Trophoblast cell (in vitro differentiated cells and primary cell): Measurements from ENCODE around the gene CNMD.

Experiments
- DNase-seq, 2 donors: peaks; one replicate each; pipeline ENCODE4 v3.0.0-alpha.2; 2016
- H2AFZ ChIP-seq: 2 replicates; pipeline ENCODE4 v1.6.1; 2013; ENCODE audit warnings: low read length, moderate library complexity, mild to moderate bottlenecking; ENCODE audit not compliant: insufficient read depth, poor library complexity
- H2AK5ac ChIP-seq: 2 replicates; pipeline ENCODE4 v1.6.1; 2013; ENCODE audit warnings: mild to moderate bottlenecking, low read length
- H2BK120ac ChIP-seq: 2 replicates; pipeline ENCODE4 v1.6.1; 2013; ENCODE audit warnings: low read length, mild to moderate bottlenecking, moderate library complexity; ENCODE audit not compliant: insufficient read depth, poor library complexity
- H2BK12ac ChIP-seq: 2 replicates; pipeline ENCODE4 v1.6.1; 2013; ENCODE audit warnings: mild to moderate bottlenecking, low read length, moderate library complexity
- H2BK5ac ChIP-seq: 2 replicates; pipeline ENCODE4 v1.6.1; 2013; ENCODE audit warnings: low read length, low read depth, moderate library complexity, mild to moderate bottlenecking; ENCODE audit not compliant: poor library complexity
- H3K14ac ChIP-seq: 2 replicates; pipeline ENCODE4 v1.6.1; 2013; ENCODE audit warnings: mild to moderate bottlenecking, low read length
- H3K18ac ChIP-seq: 2 replicates; pipeline ENCODE4 v1.6.1; 2013; ENCODE audit warnings: mild to moderate bottlenecking, low read length
- H3K23ac ChIP-seq: 2 replicates; pipeline ENCODE4 v1.6.1; 2013; ENCODE audit warnings: low read length
- H3K27ac ChIP-seq: 2 replicates; pipeline ENCODE4 v1.5.1; 2013; ENCODE audit warnings: low read depth, mild to moderate bottlenecking, inconsistent platforms, low read length, moderate library complexity
- H3K27me3 ChIP-seq: 2 replicates; pipeline ENCODE4 v1.6.1; 2013; ENCODE audit warnings: inconsistent platforms, mild to moderate bottlenecking, low read length, moderate library complexity; ENCODE audit not compliant: insufficient read depth
- H3K36me3 ChIP-seq, 2 experiments: 1 replicate in 1 of 2; 2 replicates in 1 of 2; pipeline ENCODE4 v1.6.1; 2013; ENCODE audit warnings: low read length in 2 of 2, mild to moderate bottlenecking in 2 of 2, moderate library complexity in 1 of 2; ENCODE audit not compliant: insufficient read depth in 2 of 2, control insufficient read depth in 1 of 2
- H3K4ac ChIP-seq: 2 replicates; pipeline ENCODE4 v1.6.1; 2013; ENCODE audit warnings: low read depth, mild to moderate bottlenecking, low read length, moderate library complexity
- H3K4me1 ChIP-seq, 2 experiments: 1 replicate in 1 of 2; 2 replicates in 1 of 2; pipeline ENCODE4 v1.6.1; 2013; ENCODE audit warnings: low read length in 2 of 2, mild to moderate bottlenecking in 2 of 2, moderate library complexity in 1 of 2; ENCODE audit not compliant: insufficient read depth in 2 of 2, control insufficient read depth in 1 of 2
- H3K4me2 ChIP-seq: 2 replicates; pipeline ENCODE4 v1.6.1; 2013; ENCODE audit warnings: inconsistent platforms, mild to moderate bottlenecking, low read length, moderate library complexity
- H3K4me3 ChIP-seq: 2 replicates; pipeline ENCODE4 v1.5.1; 2013; ENCODE audit warnings: mild to moderate bottlenecking, low read depth, low read length, inconsistent platforms
- H3K79me1 ChIP-seq: one replicate; pipeline ENCODE4 v1.6.1; 2013; ENCODE audit warnings: low read length
- H3K79me2 ChIP-seq: 2 replicates; pipeline ENCODE4 v1.6.1; 2013; ENCODE audit warnings: low read length, mild to moderate bottlenecking; ENCODE audit not compliant: control insufficient read depth, insufficient read depth, poor library complexity
- H3K9ac ChIP-seq: 2 replicates; pipeline ENCODE4 v1.6.1; 2013; ENCODE audit warnings: mild to moderate bottlenecking, low read length
- H3K9me3 ChIP-seq: 2 replicates; pipeline ENCODE4 v1.6.1; 2013; ENCODE audit warnings: low read depth, mild to moderate bottlenecking, control low read depth, inconsistent platforms, low read length; ENCODE audit not compliant: insufficient read depth
- H4K12ac ChIP-seq: 2 replicates; pipeline ENCODE4 v1.6.1; 2013; ENCODE audit warnings: low read depth, mild to moderate bottlenecking, low read length, moderate library complexity
- H4K8ac ChIP-seq: 2 replicates; pipeline ENCODE4 v1.6.1; 2013; ENCODE audit warnings: low read depth, mild to moderate bottlenecking, low read length, moderate library complexity
- H4K91ac ChIP-seq: one replicate; pipeline ENCODE4 v1.6.1; 2013; ENCODE audit warnings: low read depth, mild to moderate bottlenecking, low read length, moderate library complexity
- WGBS: extraction: QIAGEN DNeasy Blood & Tissue Kit; methylation state at CpG from one replicate; pipeline ENCODE4 v1.1.7; 2013; ENCODE audit warnings: missing lambda C conversion rate; ENCODE audit not compliant: insufficient read length, insufficient coverage; ENCODE audit errors: extremely low coverage; 5-methylcytosine and 5-hydroxymethylcytosine counted together

Gene CNMD

DNA sequence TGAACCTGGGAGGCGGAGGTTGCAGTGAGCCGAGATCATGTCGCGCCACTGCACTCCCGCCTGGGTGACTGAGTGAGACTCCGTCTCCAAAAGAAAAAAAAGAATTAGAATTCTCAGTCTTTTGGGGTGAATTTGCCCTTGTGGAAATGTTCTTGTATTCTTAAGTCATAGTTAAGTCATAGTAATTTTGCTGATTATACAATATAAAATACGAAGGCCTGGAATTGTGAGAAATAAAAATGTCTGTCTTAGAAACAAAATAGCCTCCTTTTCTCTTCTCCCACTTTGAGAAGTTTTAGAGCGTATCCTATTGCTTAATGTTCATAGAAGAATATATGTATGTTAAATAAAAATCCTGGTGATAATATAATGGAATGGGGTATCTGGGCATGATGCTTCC is 68.9 kb downstream of the CNMD start:
- H3K14ac ChIP-seq, result no peak overlapping the region
- no peaks in the 10 kb centered on the region for H3K79me2 ChIP-seq
- H3K9me3 ChIP-seq, result no peaks in the 10 kb centered on the region
- H4K8ac ChIP-seq, result no peak overlapping the region
- no peak overlapping the region for H2BK5ac ChIP-seq
- H3K27ac ChIP-seq, result no peak overlapping the region
- no peak overlapping the region for H3K9ac ChIP-seq
- no peak overlapping the region for H3K18ac ChIP-seq
- no peak overlapping the region for H4K91ac ChIP-seq
- no peak overlapping the region for H2BK120ac ChIP-seq
- no peak overlapping the region for H2AK5ac ChIP-seq
- H3K4me2 ChIP-seq, result no peak overlapping the region
- no peak for DNase-seq
- no peak overlapping the region for H2BK12ac ChIP-seq
- no peak overlapping the region for H3K4me3 ChIP-seq
- WGBS, result no CpG with 5 or more reads among the region's 8 CpGs
- H4K12ac ChIP-seq, result no peak overlapping the region
- no peaks in the 10 kb centered on the region for H3K4me1 ChIP-seq
- H3K79me1 ChIP-seq, result no peaks in the 10 kb centered on the region
- H3K23ac ChIP-seq, result no peak overlapping the region
- peaks cover 11 to 13% of the 10 kb centered on the region in 2 experiments for H3K36me3 ChIP-seq
- no peaks in the 10 kb centered on the region for H3K27me3 ChIP-seq
- H3K4ac ChIP-seq, result no peak overlapping the region
- H2AFZ ChIP-seq, result no peak overlapping the region

GRCh38 chr13:52669677-52670076 is 69.9 kb downstream of the CNMD start:
- Histone ChIP-seq H2BK5ac (no peak overlapping the region), H3K79me2 (no peaks in the 10 kb centered on the region), H3K4me2 (no peak overlapping the region), H3K9me3 (no peaks in the 10 kb centered on the region), H3K36me3 (peaks cover 11 to 14% of the 10 kb centered on the region in 2 experiments), H2BK120ac (no peak overlapping the region), H4K12ac (no peak overlapping the region), H3K4ac (no peak overlapping the region), H3K79me1 (no peaks in the 10 kb centered on the region), H3K9ac (no peak overlapping the region), H3K27me3 (no peaks in the 10 kb centered on the region), H3K14ac (no peak overlapping the region), H3K4me1 (no peaks in the 10 kb centered on the region), H3K18ac (no peak overlapping the region), H4K91ac (no peak overlapping the region), H3K23ac (no peak overlapping the region), H2AK5ac (no peak overlapping the region), H2AFZ (no peak overlapping the region), H3K27ac (no peak overlapping the region), H4K8ac (no peak overlapping the region), H2BK12ac (no peak overlapping the region), H3K4me3 (no peak overlapping the region)
- DNase-seq, result no peak
- WGBS, result no CpG with 5 or more reads among the region's 2 CpGs

DNA sequence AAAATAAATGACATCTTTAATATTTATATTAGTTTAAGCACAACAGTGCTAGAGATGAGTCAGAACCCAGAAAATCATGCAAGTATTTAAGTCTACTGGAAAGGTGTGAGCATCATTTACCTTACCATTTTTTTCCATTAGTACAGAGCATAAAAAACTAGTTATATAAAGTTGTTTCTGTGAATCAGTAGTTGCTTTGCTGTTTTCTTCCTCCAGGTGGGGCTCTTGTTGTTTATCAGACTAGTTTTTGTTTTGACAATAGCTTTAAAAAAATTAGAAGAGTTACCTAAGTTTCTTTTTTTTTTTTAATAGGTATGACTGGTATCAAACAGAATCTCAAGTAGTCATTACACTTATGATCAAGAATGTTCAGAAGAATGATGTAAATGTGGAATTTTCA is 74.3 kb downstream of the CNMD start:
- H3K4ac ChIP-seq, result no peak overlapping the region
- no peak overlapping the region for H3K27ac ChIP-seq
- H2BK12ac ChIP-seq, result no peak overlapping the region
- H3K9ac ChIP-seq, result no peak overlapping the region
- H3K79me1 ChIP-seq, result no peaks in the 10 kb centered on the region
- H3K36me3 ChIP-seq, result peaks cover 17 to 25% of the 10 kb centered on the region in 2 experiments
- no peak overlapping the region for H3K23ac ChIP-seq
- no peak overlapping the region for H2BK120ac ChIP-seq
- no peak overlapping the region for H2AFZ ChIP-seq
- no peaks in the 10 kb centered on the region for H3K79me2 ChIP-seq
- no peak overlapping the region for H2AK5ac ChIP-seq
- H3K14ac ChIP-seq, result no peak overlapping the region
- no peaks in the 10 kb centered on the region for H3K9me3 ChIP-seq
- no peaks in the 10 kb centered on the region for H3K27me3 ChIP-seq
- H4K91ac ChIP-seq, result no peak overlapping the region
- H3K4me3 ChIP-seq, result no peak overlapping the region
- H3K4me2 ChIP-seq, result no peak overlapping the region
- no peak overlapping the region for H3K18ac ChIP-seq
- peak; percentile 40 to 74 for DNase-seq
- no peak overlapping the region for H4K12ac ChIP-seq
- H4K8ac ChIP-seq, result no peak overlapping the region
- no peaks in the 10 kb centered on the region for H3K4me1 ChIP-seq
- no peak overlapping the region for H2BK5ac ChIP-seq

GRCh38 chr13:52664272-52664671 is 75.3 kb downstream of the CNMD start:
- Histone ChIP-seq H3K9ac (no peak overlapping the region), H2BK5ac (no peak overlapping the region), H3K79me1 (no peaks in the 10 kb centered on the region), H4K12ac (no peak overlapping the region), H3K4me2 (no peak overlapping the region), H3K27ac (no peak overlapping the region), H3K4ac (no peak overlapping the region), H3K36me3 (peaks cover 16 to 25% of the 10 kb centered on the region in 2 experiments), H3K27me3 (no peaks in the 10 kb centered on the region), H3K79me2 (no peaks in the 10 kb centered on the region), H4K8ac (no peak overlapping the region), H3K14ac (no peak overlapping the region), H3K23ac (no peak overlapping the region), H3K4me1 (no peaks in the 10 kb centered on the region), H2AK5ac (no peak overlapping the region), H3K9me3 (no peaks in the 10 kb centered on the region), H2BK12ac (no peak overlapping the region), H3K18ac (no peak overlapping the region), H2BK120ac (no peak overlapping the region), H4K91ac (no peak overlapping the region), H3K4me3 (no peak overlapping the region), H2AFZ (no peak overlapping the region)
- DNase-seq, result no peak
- WGBS, result no CpG with 5 or more reads among the region's 4 CpGs
